GM20000 (cell line): Measurements from ENCODE around the gene RASEF.

Source experiments
- DNase-seq: peaks from one replicate; pipeline ENCODE4 v3.0.0; 2012; ENCODE audit warnings: low spot score
- CTCF ChIP-seq: IDR thresholded peaks from 2 replicates; pipeline ENCODE4 v1.5.1; 2012; ENCODE audit warnings: mild to moderate bottlenecking, control low read depth; ENCODE audit errors: extremely low read depth, missing control alignments

Gene RASEF

GRCh38 chr9:83012922-83013838, 49.8 kb downstream of the RASEF start:
- no peak for TF ChIP-seq CTCF
- no peak for DNase-seq

- DNase-seq, result no peak
- TF ChIP-seq CTCF, result no peak
These were observed 50.6 kb downstream of the RASEF start for GRCh38 chr9:83012168-83012921.

GRCh38 chr9:83011611-83012010, 51.3 kb downstream of the RASEF start:
- TF ChIP-seq CTCF, result no peak
- no peak for DNase-seq

- DNase-seq, result no peak
- TF ChIP-seq CTCF, result no peak
These were observed 55.2 kb downstream of the RASEF start for GRCh38 chr9:83007521-83008300.

- DNase-seq, result no peak
- TF ChIP-seq CTCF, result no peak
These were observed 56.6 kb downstream of the RASEF start for GRCh38 chr9:83006378-83006777.

- TF ChIP-seq CTCF, result no peak
- DNase-seq, result no peak
These were observed 57.0 kb downstream of the RASEF start for GRCh38 chr9:83005963-83006362.
